Lower lobe of right lung (tissue), 2 donors: ENCODE data around the gene SRPRB. TPM values are rescaled to one million over a fixed set of nuclear protein-coding genes. Genes with fewer than 3 reads are reported as not detected.

Source experiments
- ATAC-seq, 2 donors: fragments of 200-7000 bp; cut with Tn5 transposase; one replicate each; pipeline ENCODE4 v1.9.1; 2020 to 2022; ENCODE audit warnings: mild to moderate bottlenecking in 2 of 2, moderate library complexity in 2 of 2
- DNase-seq: peaks from one replicate; pipeline ENCODE4 v3.0.0-alpha.2; 2020
- H3K27ac ChIP-seq: fragments of 200-600 bp; one replicate; pipeline ENCODE4 v1.8.0; 2022
- H3K27me3 ChIP-seq: fragments of 200-600 bp; one replicate; pipeline ENCODE4 v1.8.0; 2022; ENCODE audit warnings: low read depth
- H3K36me3 ChIP-seq: fragments of 200-600 bp; one replicate; pipeline ENCODE4 v1.8.0; 2022; ENCODE audit warnings: mild to moderate bottlenecking
- H3K4me1 ChIP-seq: fragments of 200-600 bp; one replicate; pipeline ENCODE4 v1.8.0; 2022
- H3K4me3 ChIP-seq: fragments of 200-600 bp; one replicate; pipeline ENCODE4 v1.8.0; 2022; ENCODE audit warnings: mild to moderate bottlenecking
- H3K9me3 ChIP-seq: fragments of 200-600 bp; one replicate; pipeline ENCODE4 v1.8.0; 2022
- intact Hi-C: fragments of 100-400 bp; cut with DNase I; formaldehyde crosslinking; loops from one replicate; pipeline ENCODE4 v1.11.0; 2022
- total RNA-seq: library from RNA; stranded (reverse); fragmentation: NEBNext Ultra II Directional; extraction: Animal tissue kit (Norgen Biotek cat#: 25700); gene quantifications from one replicate; pipeline ENCODE4 v1.2.1, GENCODE V29; 2021
- TF ChIP-seq, protein P1 (sequence below): fragments of 200-600 bp; IDR thresholded peaks from one replicate; pipeline ENCODE4 v1.8.0; 2022; ENCODE audit warnings: antibody characterized with exemption, mild to moderate bottlenecking
- donor health status: DM: no; HTN: yes; CAD: no; lungs with severe emphysema.

The SRPRB gene
- total RNA-seq, 1 donor from 2014 or later: 43.3 TPM

DNA sequence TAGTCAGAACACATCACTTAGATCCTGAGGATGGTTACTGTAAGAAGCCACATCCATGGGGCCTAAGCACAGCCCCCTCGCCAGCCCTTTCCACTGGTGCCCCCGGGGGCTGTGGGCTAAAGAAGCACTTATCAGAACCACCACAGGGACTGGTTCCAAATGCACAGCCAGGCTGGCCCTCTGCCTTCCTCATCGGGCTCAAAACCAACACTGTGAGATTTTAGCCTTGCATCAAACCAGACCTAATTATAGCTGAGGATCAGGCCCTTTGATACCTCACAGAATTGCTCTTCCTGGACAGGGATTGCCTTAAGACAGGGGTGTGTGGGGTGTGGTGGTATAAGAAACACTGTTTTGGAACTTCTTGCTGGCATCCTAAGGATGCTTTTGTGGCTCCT lies 23.7 kb downstream of the SRPRB start:
- no peaks in the 10 kb centered on the region for H3K4me1 ChIP-seq
- DNase-seq (no peak), ATAC-seq (no peak)
- H3K27ac ChIP-seq: no peak overlapping the region
- TF ChIP-seq, protein P1, sequence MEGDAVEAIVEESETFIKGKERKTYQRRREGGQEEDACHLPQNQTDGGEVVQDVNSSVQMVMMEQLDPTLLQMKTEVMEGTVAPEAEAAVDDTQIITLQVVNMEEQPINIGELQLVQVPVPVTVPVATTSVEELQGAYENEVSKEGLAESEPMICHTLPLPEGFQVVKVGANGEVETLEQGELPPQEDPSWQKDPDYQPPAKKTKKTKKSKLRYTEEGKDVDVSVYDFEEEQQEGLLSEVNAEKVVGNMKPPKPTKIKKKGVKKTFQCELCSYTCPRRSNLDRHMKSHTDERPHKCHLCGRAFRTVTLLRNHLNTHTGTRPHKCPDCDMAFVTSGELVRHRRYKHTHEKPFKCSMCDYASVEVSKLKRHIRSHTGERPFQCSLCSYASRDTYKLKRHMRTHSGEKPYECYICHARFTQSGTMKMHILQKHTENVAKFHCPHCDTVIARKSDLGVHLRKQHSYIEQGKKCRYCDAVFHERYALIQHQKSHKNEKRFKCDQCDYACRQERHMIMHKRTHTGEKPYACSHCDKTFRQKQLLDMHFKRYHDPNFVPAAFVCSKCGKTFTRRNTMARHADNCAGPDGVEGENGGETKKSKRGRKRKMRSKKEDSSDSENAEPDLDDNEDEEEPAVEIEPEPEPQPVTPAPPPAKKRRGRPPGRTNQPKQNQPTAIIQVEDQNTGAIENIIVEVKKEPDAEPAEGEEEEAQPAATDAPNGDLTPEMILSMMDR: no peak
- H3K4me3 ChIP-seq: no peak overlapping the region
- no peaks in the 10 kb centered on the region for H3K27me3 ChIP-seq
- intact Hi-C loops: no loop called here
- H3K9me3 ChIP-seq: no peaks in the 10 kb centered on the region
- peaks cover 5% of the 10 kb centered on the region for H3K36me3 ChIP-seq

DNA sequence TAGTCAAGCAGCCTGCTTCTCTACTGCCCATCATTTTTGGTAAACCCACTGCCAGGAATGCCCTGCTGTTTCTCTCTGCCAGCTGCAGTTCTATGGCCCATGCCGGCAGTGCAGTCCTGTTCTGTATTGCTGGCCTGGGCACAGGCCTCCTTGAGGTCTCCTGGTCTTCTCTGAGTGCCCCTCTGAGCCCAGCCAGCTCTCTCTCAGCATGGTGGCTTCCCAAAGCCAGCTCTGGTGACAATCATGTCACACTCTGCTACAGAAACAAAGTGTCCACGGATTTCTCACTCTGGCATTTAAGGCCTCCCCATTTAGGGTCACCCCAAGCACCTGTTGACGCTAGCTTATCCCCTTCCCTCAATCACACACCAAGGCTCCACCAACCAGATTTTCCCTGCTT lies 24.5 kb downstream of the SRPRB start:
- TF ChIP-seq, protein P1: no peak
- no peak overlapping the region for H3K4me3 ChIP-seq
- ATAC-seq (no peak), DNase-seq (no peak)
- intact Hi-C loops: no loop called here
- no peaks in the 10 kb centered on the region for H3K9me3 ChIP-seq
- no peak overlapping the region for H3K27ac ChIP-seq
- H3K36me3 ChIP-seq: peaks cover 4% of the 10 kb centered on the region
- no peaks in the 10 kb centered on the region for H3K27me3 ChIP-seq
- H3K4me1 ChIP-seq: no peaks in the 10 kb centered on the region

DNA sequence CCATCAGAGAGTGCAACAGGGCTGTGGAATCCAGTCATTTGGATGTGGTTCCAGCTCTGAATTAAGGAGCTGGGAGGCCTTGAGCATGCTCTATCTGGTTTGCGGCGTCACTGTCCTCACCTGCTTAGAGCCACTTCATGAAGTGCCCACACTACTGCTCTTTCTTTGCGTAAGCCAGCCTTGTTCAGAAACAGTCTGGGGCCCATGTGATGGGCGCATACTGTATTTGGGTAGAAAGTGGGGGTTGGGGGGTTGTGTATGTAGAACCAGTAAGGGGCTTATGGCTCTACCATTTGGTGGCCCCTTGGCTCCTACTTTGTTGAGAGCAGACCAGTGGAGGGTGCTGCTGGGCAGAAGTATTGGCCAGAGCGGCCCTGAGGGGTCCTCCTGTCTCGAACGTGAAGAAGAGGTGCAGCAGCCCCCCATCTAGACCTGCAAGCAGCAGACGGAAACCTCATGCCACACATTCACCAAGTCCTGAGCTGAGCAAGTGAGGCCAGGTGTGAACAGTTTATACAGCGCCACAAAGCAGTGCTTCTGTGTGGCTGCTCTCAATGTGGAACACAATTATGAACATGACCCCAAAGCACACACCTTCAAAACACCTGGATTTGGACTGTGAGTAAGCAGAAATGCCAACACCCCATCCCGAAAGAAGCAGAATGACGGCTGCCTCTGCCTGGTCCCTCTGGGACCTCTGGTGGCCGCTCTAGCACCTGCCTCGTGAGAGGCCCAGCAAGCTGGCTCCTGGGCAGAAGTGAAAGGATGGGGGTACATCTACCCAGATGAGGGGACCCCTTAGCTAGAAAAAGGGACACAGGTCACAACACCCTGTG lies 26.6 kb downstream of the SRPRB start:
- DNase-seq (no peak), ATAC-seq (no peak)
- Histone ChIP-seq H3K27ac (no peak overlapping the region), H3K4me1 (no peaks in the 10 kb centered on the region), H3K9me3 (no peaks in the 10 kb centered on the region), H3K36me3 (no peaks in the 10 kb centered on the region), H3K27me3 (no peaks in the 10 kb centered on the region), H3K4me3 (no peak overlapping the region)
- intact Hi-C loops: no loop called here
- TF ChIP-seq, protein P1: no peak

GRCh38 chr3:133832802-133833144 lies 27.2 kb downstream of the SRPRB start:
- H3K4me1 ChIP-seq: no peaks in the 10 kb centered on the region
- TF ChIP-seq, protein P1: no peak
- no peak overlapping the region for H3K27ac ChIP-seq
- no peak overlapping the region for H3K4me3 ChIP-seq
- H3K36me3 ChIP-seq: no peaks in the 10 kb centered on the region
- DNase-seq (no peak), ATAC-seq (no peak)
- no peaks in the 10 kb centered on the region for H3K27me3 ChIP-seq
- H3K9me3 ChIP-seq: no peaks in the 10 kb centered on the region
- intact Hi-C loops: no loop called here

GRCh38 chr3:133833267-133833666 lies 27.7 kb downstream of the SRPRB start:
- Histone ChIP-seq H3K36me3 (no peaks in the 10 kb centered on the region), H3K4me3 (no peak overlapping the region), H3K27me3 (no peaks in the 10 kb centered on the region), H3K9me3 (no peaks in the 10 kb centered on the region), H3K27ac (no peak overlapping the region), H3K4me1 (no peaks in the 10 kb centered on the region)
- intact Hi-C loops: no loop called here
- no peak for ATAC-seq
- TF ChIP-seq, protein P1: no peak
- DNase-seq: no peak
